GM23338 (cell line): Measurements from ENCODE around the gene GPNMB. TPM values are rescaled to one million over a fixed set of nuclear protein-coding genes. Genes with fewer than 3 reads are reported as not detected.
"Not testable (repeated sequence)": the region's sequence is repeated elsewhere in the genome, so short reads cannot be mapped to it uniquely, and the experiment has no call there.

Experiments used
- ATAC-seq: fragments of 200-7000 bp; cut with Tn5 transposase; 3 replicates; pipeline ENCODE4 v1.9.1; 2020
- DNase-seq: peaks from one replicate; pipeline ENCODE4 v3.0.0-alpha.2; 2015; ENCODE audit warnings: low spot score
- H2AFZ ChIP-seq: fragments of 200-600 bp; sonication (generic); 2 replicates; pipeline ENCODE4 v1.8.0; 2016; ENCODE audit warnings: antibody characterized with exemption, mild to moderate bottlenecking, moderate library complexity
- H3F3A ChIP-seq: fragments of 200-600 bp; sonication (generic); replicated peaks from 2 replicates; pipeline ENCODE4 v1.8.0; 2017; ENCODE audit warnings: antibody characterized with exemption, mixed run types, low read depth
- H3K27ac ChIP-seq: fragments of 200-600 bp; sonication (generic); 2 replicates; pipeline ENCODE4 v1.6.1; 2016; ENCODE audit warnings: low read depth
- H3K27me3 ChIP-seq: fragments of 200-600 bp; sonication (generic); 2 replicates; pipeline ENCODE4 v1.8.0; 2016; ENCODE audit warnings: mild to moderate bottlenecking, mixed run types, moderate library complexity; ENCODE audit not compliant: insufficient read depth
- H3K36me3 ChIP-seq: fragments of 200-600 bp; sonication (generic); 2 replicates; pipeline ENCODE4 v1.8.0; 2016; ENCODE audit warnings: mild to moderate bottlenecking; ENCODE audit not compliant: insufficient read depth
- H3K4me1 ChIP-seq: fragments of 200-600 bp; sonication (generic); 2 replicates; pipeline ENCODE4 v1.8.0; 2016; ENCODE audit warnings: mild to moderate bottlenecking, moderate library complexity; ENCODE audit not compliant: insufficient read depth
- H3K4me2 ChIP-seq: fragments of 200-600 bp; sonication (generic); 2 replicates; pipeline ENCODE4 v1.7.1; 2017; ENCODE audit warnings: mixed run types
- H3K4me3 ChIP-seq: fragments of 200-600 bp; sonication (generic); 2 replicates; pipeline ENCODE4 v1.6.1; 2016; ENCODE audit warnings: mixed run types
- H3K79me2 ChIP-seq: fragments of 200-600 bp; sonication (generic); replicated peaks from 2 replicates; pipeline ENCODE4 v1.8.0; 2017; ENCODE audit warnings: mild to moderate bottlenecking; ENCODE audit not compliant: insufficient read depth
- H3K9me2 ChIP-seq: fragments of 200-600 bp; sonication (generic); 2 replicates; pipeline ENCODE4 v1.8.0; 2017; ENCODE audit not compliant: insufficient read depth
- H4K20me1 ChIP-seq: fragments of 200-600 bp; sonication (generic); replicated peaks from 2 replicates; pipeline ENCODE4 v1.8.0; 2017; ENCODE audit warnings: mild to moderate bottlenecking; ENCODE audit not compliant: insufficient read depth
- H3K27ac Mint-ChIP-seq: 2 replicates; pipeline ENCODE4 v1.8.0; 2020; ENCODE audit warnings: inconsistent platforms, mild to moderate bottlenecking, moderate library complexity, mixed read lengths
- H3K27me3 Mint-ChIP-seq: 3 replicates; pipeline ENCODE4 v1.8.0; 2022; ENCODE audit warnings: low read depth, mild to moderate bottlenecking, moderate library complexity, mixed read lengths, inconsistent platforms; ENCODE audit not compliant: insufficient read depth, poor library complexity
- H3K36me3 Mint-ChIP-seq: 3 replicates; pipeline ENCODE4 v1.8.0; 2021; ENCODE audit warnings: low read depth, mild to moderate bottlenecking, inconsistent platforms, moderate library complexity, mixed read lengths
- H3K4me1 Mint-ChIP-seq: 3 replicates; pipeline ENCODE4 v1.8.0; 2020; ENCODE audit warnings: mild to moderate bottlenecking, inconsistent platforms, mixed read lengths
- H3K4me3 Mint-ChIP-seq: 3 replicates; pipeline ENCODE4 v1.8.0; 2021; ENCODE audit warnings: moderate library complexity, mild to moderate bottlenecking, inconsistent platforms, mixed read lengths
- H3K9me3 Mint-ChIP-seq: 3 replicates; pipeline ENCODE4 v1.8.0; 2020; ENCODE audit warnings: moderate library complexity, mild to moderate bottlenecking, inconsistent platforms, mixed read lengths
- CREB1 ChIP-seq: fragments of 250-450 bp; sonication (Bioruptor Pico); IDR thresholded peaks from 2 replicates; pipeline ENCODE4 v1.5.0; 2020; ENCODE audit warnings: low read depth, mild to moderate bottlenecking, moderate library complexity
- EZH2 ChIP-seq: fragments of 200-600 bp; sonication (generic); IDR thresholded peaks from one replicate; pipeline ENCODE4 v1.8.0; 2017; ENCODE audit warnings: antibody characterized with exemption, mild to moderate bottlenecking, low read depth; ENCODE audit not compliant: unreplicated experiment
- EZH2phosphoT487 ChIP-seq: fragments of 200-600 bp; sonication (generic); IDR thresholded peaks from one replicate; pipeline ENCODE4 v1.8.1; 2018; ENCODE audit warnings: antibody characterized with exemption; ENCODE audit not compliant: unreplicated experiment
- JUNB ChIP-seq: IDR thresholded peaks from one replicate; pipeline ENCODE4 v1.6.1; 2016; ENCODE audit warnings: antibody characterized with exemption; ENCODE audit not compliant: unreplicated experiment
- STAT1 ChIP-seq: IDR thresholded peaks from one replicate; pipeline ENCODE4 v1.6.1; 2016; ENCODE audit warnings: antibody characterized with exemption; ENCODE audit not compliant: unreplicated experiment
- ZNF331 ChIP-seq: fragments of 250-450 bp; sonication (Bioruptor Pico); IDR thresholded peaks from 2 replicates; pipeline ENCODE4 v1.5.0; 2020; ENCODE audit warnings: low read depth, mild to moderate bottlenecking, moderate library complexity
- polyA plus RNA-seq: library from polyadenylated mRNA; unstranded; fragments of >200 nt; fragmentation: Nextera tagmentation; extraction: Ambion mirVana; gene quantifications from 2 replicates; pipeline ENCODE4 v1.2.1, GENCODE V29; 2016
- total RNA-seq: library from RNA; depleted of rRNA; stranded (reverse); fragments of >200 nt; shearing (Covaris generic); gene quantifications from 2 replicates; pipeline ENCODE4 v1.2.3, GENCODE V29; 2014
- TF ChIP-seq, protein P1 (sequence below): IDR thresholded peaks from 2 replicates; pipeline ENCODE4 v1.6.1; 2016; ENCODE audit warnings: antibody characterized with exemption
- TF ChIP-seq, protein P2 (sequence below): IDR thresholded peaks from one replicate; pipeline ENCODE4 v1.6.1; 2018; ENCODE audit warnings: antibody characterized with exemption; ENCODE audit not compliant: unreplicated experiment
- TF ChIP-seq, protein P3 (sequence below): fragments of 250-450 bp; sonication (Bioruptor Pico); IDR thresholded peaks from 2 replicates; pipeline ENCODE4 v1.5.0; 2020; ENCODE audit warnings: mild to moderate bottlenecking, moderate library complexity
- TF ChIP-seq, protein P4 (sequence below), 2 experiments: fragments of 200-600 bp in 1 of 2; sonication (generic) in 1 of 2; conservative IDR thresholded peaks; 2 replicates each; pipeline versions ENCODE4 v1.5.1 to v1.6.1; 2016 to 2017; ENCODE audit warnings: antibody characterized with exemption in 2 of 2, low read depth in 2 of 2, mild to moderate bottlenecking in 2 of 2, moderate library complexity in 1 of 2

GPNMB gene
- total and polyA plus RNA-seq, 2 experiments from 2014 or later: 0.76 to 1.2 TPM

DNA sequence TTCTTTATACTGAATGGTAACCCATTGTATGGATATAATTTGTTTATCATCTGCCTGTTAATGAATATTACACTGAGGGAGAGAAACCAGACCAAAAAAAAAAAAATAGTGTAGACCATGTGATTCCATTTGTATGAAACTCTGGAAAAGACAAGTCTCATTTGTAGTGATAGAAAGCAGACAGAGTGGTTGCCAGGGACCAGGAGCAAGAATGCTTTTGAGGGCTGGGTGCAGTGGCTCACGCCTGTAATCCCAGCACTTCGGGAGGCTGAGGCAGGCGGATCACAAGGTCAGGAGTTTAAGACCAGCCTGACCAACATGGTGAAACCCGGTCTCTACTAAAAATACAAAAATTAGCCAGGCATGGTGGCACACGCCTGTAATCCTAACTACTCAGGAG is 48.8 kb upstream of the GPNMB start:
- H3K4me1 Mint-ChIP-seq, H3K4me3 ChIP-seq, H4K20me1 ChIP-seq, H3F3A ChIP-seq, H3K27ac ChIP-seq, H3K4me3 Mint-ChIP-seq, H3K9me3 Mint-ChIP-seq, DNase-seq, H3K4me1 ChIP-seq, H2AFZ ChIP-seq, H3K4me2 ChIP-seq, H3K27me3 ChIP-seq, H3K9me2 ChIP-seq, ATAC-seq, H3K79me2 ChIP-seq, H3K27ac Mint-ChIP-seq, H3K27me3 Mint-ChIP-seq: not testable (repeated sequence)
- peaks cover 19% of the 10 kb centered on the region for H3K36me3 ChIP-seq
- peaks cover 57% of the 10 kb centered on the region for H3K36me3 Mint-ChIP-seq

GRCh38 chr7:23200331-23200730 is 46.2 kb upstream of the GPNMB start:
- peaks cover 5% of the 10 kb centered on the region; the same call in 2 of the 3 replicates for H3K4me1 Mint-ChIP-seq
- no peak overlapping the region for H2AFZ ChIP-seq
- peaks cover 2% of the 10 kb centered on the region for H3K27me3 Mint-ChIP-seq
- ATAC-seq: no peak
- H3K9me2 ChIP-seq: no peaks in the 10 kb centered on the region
- H3K36me3 Mint-ChIP-seq: peaks cover 52% of the 10 kb centered on the region
- no peaks in the 10 kb centered on the region for H3K79me2 ChIP-seq
- no peak overlapping the region for H3K27ac Mint-ChIP-seq
- H3K36me3 ChIP-seq: peaks cover 19% of the 10 kb centered on the region
- H3K27ac ChIP-seq: no peak overlapping the region
- no peak overlapping the region for H3K4me3 ChIP-seq
- H3K4me3 Mint-ChIP-seq: no peak overlapping the region
- no peaks in the 10 kb centered on the region for H3K9me3 Mint-ChIP-seq
- 0 out of 2 replicates have a peak, but pooled peaks cover 2% of the 10 kb centered on the region for H3F3A ChIP-seq
- H3K4me2 ChIP-seq: no peak overlapping the region
- H3K27me3 ChIP-seq: no peaks in the 10 kb centered on the region
- peaks cover 5% of the 10 kb centered on the region; the same call in 1 of the 2 replicates for H4K20me1 ChIP-seq
- DNase-seq: no peak
- H3K4me1 ChIP-seq: no peaks in the 10 kb centered on the region
- TF ChIP-seq, protein P1, sequence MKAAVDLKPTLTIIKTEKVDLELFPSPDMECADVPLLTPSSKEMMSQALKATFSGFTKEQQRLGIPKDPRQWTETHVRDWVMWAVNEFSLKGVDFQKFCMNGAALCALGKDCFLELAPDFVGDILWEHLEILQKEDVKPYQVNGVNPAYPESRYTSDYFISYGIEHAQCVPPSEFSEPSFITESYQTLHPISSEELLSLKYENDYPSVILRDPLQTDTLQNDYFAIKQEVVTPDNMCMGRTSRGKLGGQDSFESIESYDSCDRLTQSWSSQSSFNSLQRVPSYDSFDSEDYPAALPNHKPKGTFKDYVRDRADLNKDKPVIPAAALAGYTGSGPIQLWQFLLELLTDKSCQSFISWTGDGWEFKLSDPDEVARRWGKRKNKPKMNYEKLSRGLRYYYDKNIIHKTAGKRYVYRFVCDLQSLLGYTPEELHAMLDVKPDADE: no peak
- TF ChIP-seq JUNB (no peak), STAT1 (no peak), EZH2 (no peak), EZH2phosphoT487 (no peak), ZNF331 (CRISPR knock-in tag) (no peak), CREB1 (CRISPR knock-in tag) (no peak)
- TF ChIP-seq, protein P2, sequence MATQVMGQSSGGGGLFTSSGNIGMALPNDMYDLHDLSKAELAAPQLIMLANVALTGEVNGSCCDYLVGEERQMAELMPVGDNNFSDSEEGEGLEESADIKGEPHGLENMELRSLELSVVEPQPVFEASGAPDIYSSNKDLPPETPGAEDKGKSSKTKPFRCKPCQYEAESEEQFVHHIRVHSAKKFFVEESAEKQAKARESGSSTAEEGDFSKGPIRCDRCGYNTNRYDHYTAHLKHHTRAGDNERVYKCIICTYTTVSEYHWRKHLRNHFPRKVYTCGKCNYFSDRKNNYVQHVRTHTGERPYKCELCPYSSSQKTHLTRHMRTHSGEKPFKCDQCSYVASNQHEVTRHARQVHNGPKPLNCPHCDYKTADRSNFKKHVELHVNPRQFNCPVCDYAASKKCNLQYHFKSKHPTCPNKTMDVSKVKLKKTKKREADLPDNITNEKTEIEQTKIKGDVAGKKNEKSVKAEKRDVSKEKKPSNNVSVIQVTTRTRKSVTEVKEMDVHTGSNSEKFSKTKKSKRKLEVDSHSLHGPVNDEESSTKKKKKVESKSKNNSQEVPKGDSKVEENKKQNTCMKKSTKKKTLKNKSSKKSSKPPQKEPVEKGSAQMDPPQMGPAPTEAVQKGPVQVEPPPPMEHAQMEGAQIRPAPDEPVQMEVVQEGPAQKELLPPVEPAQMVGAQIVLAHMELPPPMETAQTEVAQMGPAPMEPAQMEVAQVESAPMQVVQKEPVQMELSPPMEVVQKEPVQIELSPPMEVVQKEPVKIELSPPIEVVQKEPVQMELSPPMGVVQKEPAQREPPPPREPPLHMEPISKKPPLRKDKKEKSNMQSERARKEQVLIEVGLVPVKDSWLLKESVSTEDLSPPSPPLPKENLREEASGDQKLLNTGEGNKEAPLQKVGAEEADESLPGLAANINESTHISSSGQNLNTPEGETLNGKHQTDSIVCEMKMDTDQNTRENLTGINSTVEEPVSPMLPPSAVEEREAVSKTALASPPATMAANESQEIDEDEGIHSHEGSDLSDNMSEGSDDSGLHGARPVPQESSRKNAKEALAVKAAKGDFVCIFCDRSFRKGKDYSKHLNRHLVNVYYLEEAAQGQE: no peak
- TF ChIP-seq, protein P3, sequence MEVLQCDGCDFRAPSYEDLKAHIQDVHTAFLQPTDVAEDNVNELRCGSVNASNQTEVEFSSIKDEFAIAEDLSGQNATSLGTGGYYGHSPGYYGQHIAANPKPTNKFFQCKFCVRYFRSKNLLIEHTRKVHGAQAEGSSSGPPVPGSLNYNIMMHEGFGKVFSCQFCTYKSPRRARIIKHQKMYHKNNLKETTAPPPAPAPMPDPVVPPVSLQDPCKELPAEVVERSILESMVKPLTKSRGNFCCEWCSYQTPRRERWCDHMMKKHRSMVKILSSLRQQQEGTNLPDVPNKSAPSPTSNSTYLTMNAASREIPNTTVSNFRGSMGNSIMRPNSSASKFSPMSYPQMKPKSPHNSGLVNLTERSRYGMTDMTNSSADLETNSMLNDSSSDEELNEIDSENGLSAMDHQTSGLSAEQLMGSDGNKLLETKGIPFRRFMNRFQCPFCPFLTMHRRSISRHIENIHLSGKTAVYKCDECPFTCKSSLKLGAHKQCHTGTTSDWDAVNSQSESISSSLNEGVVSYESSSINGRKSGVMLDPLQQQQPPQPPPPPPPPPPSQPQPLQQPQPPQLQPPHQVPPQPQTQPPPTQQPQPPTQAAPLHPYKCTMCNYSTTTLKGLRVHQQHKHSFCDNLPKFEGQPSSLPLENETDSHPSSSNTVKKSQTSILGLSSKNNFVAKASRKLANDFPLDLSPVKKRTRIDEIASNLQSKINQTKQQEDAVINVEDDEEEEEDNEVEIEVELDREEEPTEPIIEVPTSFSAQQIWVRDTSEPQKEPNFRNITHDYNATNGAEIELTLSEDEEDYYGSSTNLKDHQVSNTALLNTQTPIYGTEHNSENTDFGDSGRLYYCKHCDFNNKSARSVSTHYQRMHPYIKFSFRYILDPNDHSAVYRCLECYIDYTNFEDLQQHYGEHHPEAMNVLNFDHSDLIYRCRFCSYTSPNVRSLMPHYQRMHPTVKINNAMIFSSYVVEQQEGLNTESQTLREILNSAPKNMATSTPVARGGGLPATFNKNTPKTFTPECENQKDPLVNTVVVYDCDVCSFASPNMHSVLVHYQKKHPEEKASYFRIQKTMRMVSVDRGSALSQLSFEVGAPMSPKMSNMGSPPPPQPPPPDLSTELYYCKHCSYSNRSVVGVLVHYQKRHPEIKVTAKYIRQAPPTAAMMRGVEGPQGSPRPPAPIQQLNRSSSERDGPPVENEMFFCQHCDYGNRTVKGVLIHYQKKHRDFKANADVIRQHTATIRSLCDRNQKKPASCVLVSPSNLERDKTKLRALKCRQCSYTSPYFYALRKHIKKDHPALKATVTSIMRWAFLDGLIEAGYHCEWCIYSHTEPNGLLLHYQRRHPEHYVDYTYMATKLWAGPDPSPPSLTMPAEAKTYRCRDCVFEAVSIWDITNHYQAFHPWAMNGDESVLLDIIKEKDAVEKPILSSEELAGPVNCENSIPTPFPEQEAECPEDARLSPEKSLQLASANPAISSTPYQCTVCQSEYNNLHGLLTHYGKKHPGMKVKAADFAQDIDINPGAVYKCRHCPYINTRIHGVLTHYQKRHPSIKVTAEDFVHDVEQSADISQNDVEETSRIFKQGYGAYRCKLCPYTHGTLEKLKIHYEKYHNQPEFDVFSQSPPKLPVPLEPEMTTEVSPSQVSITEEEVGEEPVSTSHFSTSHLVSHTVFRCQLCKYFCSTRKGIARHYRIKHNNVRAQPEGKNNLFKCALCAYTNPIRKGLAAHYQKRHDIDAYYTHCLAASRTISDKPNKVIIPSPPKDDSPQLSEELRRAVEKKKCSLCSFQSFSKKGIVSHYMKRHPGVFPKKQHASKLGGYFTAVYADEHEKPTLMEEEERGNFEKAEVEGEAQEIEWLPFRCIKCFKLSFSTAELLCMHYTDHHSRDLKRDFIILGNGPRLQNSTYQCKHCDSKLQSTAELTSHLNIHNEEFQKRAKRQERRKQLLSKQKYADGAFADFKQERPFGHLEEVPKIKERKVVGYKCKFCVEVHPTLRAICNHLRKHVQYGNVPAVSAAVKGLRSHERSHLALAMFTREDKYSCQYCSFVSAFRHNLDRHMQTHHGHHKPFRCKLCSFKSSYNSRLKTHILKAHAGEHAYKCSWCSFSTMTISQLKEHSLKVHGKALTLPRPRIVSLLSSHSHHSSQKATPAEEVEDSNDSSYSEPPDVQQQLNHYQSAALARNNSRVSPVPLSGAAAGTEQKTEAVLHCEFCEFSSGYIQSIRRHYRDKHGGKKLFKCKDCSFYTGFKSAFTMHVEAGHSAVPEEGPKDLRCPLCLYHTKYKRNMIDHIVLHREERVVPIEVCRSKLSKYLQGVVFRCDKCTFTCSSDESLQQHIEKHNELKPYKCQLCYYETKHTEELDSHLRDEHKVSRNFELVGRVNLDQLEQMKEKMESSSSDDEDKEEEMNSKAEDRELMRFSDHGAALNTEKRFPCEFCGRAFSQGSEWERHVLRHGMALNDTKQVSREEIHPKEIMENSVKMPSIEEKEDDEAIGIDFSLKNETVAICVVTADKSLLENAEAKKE (CRISPR knock-in tag): no peak
- TF ChIP-seq, protein P4, sequence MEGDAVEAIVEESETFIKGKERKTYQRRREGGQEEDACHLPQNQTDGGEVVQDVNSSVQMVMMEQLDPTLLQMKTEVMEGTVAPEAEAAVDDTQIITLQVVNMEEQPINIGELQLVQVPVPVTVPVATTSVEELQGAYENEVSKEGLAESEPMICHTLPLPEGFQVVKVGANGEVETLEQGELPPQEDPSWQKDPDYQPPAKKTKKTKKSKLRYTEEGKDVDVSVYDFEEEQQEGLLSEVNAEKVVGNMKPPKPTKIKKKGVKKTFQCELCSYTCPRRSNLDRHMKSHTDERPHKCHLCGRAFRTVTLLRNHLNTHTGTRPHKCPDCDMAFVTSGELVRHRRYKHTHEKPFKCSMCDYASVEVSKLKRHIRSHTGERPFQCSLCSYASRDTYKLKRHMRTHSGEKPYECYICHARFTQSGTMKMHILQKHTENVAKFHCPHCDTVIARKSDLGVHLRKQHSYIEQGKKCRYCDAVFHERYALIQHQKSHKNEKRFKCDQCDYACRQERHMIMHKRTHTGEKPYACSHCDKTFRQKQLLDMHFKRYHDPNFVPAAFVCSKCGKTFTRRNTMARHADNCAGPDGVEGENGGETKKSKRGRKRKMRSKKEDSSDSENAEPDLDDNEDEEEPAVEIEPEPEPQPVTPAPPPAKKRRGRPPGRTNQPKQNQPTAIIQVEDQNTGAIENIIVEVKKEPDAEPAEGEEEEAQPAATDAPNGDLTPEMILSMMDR (conservative IDR thresholded peaks at IDR 0.05; ENCODE audit: low read depth in 2 of 2): no peak
